Spinal cord (tissue), 10 donors: ENCODE data around the gene TRIM43. TPM values are rescaled to one million over a fixed set of nuclear protein-coding genes. Genes with fewer than 3 reads are reported as not detected.
"Not testable (repeated sequence)": the region's sequence is repeated elsewhere in the genome, so short reads cannot be mapped to it uniquely, and the experiment has no call there.

Source experiments
- DNase-seq, 6 donors: peaks; one replicate each; pipeline versions ENCODE4 v3.0.0 to v3.0.0-alpha.2; 2013 to 2015; ENCODE audit warnings: low spot score in 6 of 6, low read depth in 4 of 6
- H3K27ac ChIP-seq: one replicate; pipeline ENCODE4 v1.5.1; 2013; ENCODE audit warnings: low read depth, low read length, control low read depth
- H3K27me3 ChIP-seq: one replicate; pipeline ENCODE4 v1.6.1; 2013; ENCODE audit warnings: low read length; ENCODE audit not compliant: control insufficient read depth, insufficient read depth
- H3K36me3 ChIP-seq: one replicate; pipeline ENCODE4 v1.6.1; 2013; ENCODE audit warnings: low read length; ENCODE audit not compliant: control insufficient read depth, insufficient read depth
- H3K4me1 ChIP-seq: one replicate; pipeline ENCODE4 v1.6.1; 2013; ENCODE audit warnings: low read length; ENCODE audit not compliant: control insufficient read depth, insufficient read depth
- H3K4me3 ChIP-seq: one replicate; pipeline ENCODE4 v1.5.1; 2013; ENCODE audit warnings: low read depth, low read length, control low read depth
- H3K9me3 ChIP-seq: one replicate; pipeline ENCODE4 v1.6.1; 2013; ENCODE audit warnings: low read length; ENCODE audit not compliant: control insufficient read depth, insufficient read depth
- WGBS: methylation state at CpG from one replicate; pipeline ENCODE4 v1.1.5; 2013; ENCODE audit warnings: missing lambda C conversion rate; ENCODE audit not compliant: insufficient coverage; 5-methylcytosine and 5-hydroxymethylcytosine counted together
- long read RNA-seq, 4 donors: transcript quantifications; one replicate each; lab custom pipeline, GENCODE V29; 2026
- polyA plus RNA-seq, 2 donors: library from polyadenylated mRNA; unstranded; fragments of 120-200 nt; gene quantifications; one replicate each; pipeline ENCODE4 v1.2.1, GENCODE V29; 2013; ENCODE audit not compliant: insufficient read length in 2 of 2
- total RNA-seq, 2 donors: library from RNA; depleted of rRNA in 1 of 2; stranded (reverse); fragments of 120-200 nt in 1 of 2; fragments of >200 nt in 1 of 2; gene quantifications; one replicate each; pipeline versions ENCODE4 v1.2.3 to v1.2.4, GENCODE V29; 2013 to 2014
- donor health status: healthy.

Gene TRIM43
- total RNA-seq: under 1 TPM in 1 of 2 donors, not detected in 1; 0.59 TPM
- polyA plus RNA-seq: not detected
- long read RNA-seq, donor 1: 0 reads
- long read RNA-seq, donor 2: 0 reads
- long read RNA-seq, donor 3: 0 reads
- long read RNA-seq, donor 4: 0 reads

- not testable (repeated sequence) for DNase-seq
These were observed at the start of gene TRIM43 for GRCh38 chr2:95591701-95592100. Gene TRIM43 (plus strand): TSS chr2:95592001. CDS start chr2:95594024, 2,023 bp downstream.

DNA sequence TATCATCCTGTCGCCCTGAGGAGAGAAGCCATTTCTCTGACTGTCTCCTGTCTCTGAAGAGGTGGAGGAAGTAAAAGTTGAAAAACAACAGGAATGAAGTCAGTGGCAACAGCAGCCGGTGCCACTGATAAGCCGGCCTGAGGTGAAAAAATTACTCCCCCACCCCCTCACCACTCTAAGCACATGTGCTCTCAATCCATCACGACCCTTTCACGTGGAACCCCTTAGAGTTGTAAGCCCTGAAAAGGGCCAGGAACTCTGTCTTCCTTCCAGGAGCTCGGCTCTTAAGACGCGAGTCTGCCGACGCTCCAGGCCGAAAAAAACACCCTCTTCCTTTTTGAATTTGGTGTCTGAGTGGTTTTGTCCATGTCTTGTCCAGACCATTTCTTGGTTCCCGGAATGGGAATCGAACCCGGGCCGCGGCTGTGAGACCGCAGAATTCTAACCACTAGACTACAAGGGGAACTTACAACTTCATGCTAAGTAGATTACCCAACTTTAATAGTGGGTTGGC is 40.7 kb upstream of the TRIM43 start:
- 97% methylated on average over 10 of the region's 17 CpGs for WGBS
- Histone ChIP-seq H3K9me3 (no peaks in the 10 kb centered on the region), H3K36me3 (no peaks in the 10 kb centered on the region), H3K27me3 (no peaks in the 10 kb centered on the region), H3K4me3 (no peak overlapping the region), H3K27ac (no peak overlapping the region), H3K4me1 (no peaks in the 10 kb centered on the region)
- no peak for DNase-seq

More at GRCh38 chr2:95591701-95592100, at the start of gene TRIM43:
- H3K36me3 ChIP-seq, H3K27ac ChIP-seq, H3K4me1 ChIP-seq, H3K27me3 ChIP-seq, H3K4me3 ChIP-seq, H3K9me3 ChIP-seq: not testable (repeated sequence)
- WGBS: no CpG with 5 or more reads among the region's 4 CpGs

DNA sequence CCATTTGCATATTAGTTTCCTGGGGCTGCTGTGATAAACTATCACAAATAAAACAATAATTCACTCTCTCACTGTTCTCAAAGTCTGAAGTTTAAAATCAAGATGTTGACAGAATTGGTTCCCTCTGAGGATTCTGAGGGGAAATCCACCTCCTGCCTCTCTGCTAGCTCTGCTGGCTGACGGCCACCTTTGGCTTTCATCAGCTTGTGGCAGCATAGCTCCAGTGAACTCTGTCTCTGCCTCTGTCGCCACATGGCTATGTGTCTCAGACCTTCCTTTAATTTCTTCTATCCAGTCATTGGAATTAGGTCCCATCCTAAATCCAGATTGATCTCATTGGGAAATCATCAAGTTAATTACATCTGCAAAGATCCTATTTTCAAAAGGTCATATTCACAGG is 38.9 kb upstream of the TRIM43 start:
- Histone ChIP-seq H3K27me3 (no peaks in the 10 kb centered on the region), H3K4me3 (no peak overlapping the region), H3K36me3 (no peaks in the 10 kb centered on the region), H3K4me1 (no peaks in the 10 kb centered on the region), H3K9me3 (no peaks in the 10 kb centered on the region), H3K27ac (no peak overlapping the region)
- DNase-seq: peak in 5 of 6 donors; percentile 2 to 59 (median 10)
- WGBS: 40% methylated on average over 2 of the region's 2 CpGs

GRCh38 chr2:95569170-95569569 is 22.6 kb upstream of the TRIM43 start:
- Histone ChIP-seq H3K36me3 (no peaks in the 10 kb centered on the region), H3K9me3 (no peaks in the 10 kb centered on the region), H3K27ac (no peak overlapping the region), H3K4me3 (no peak overlapping the region), H3K27me3 (peaks cover 2% of the 10 kb centered on the region), H3K4me1 (no peaks in the 10 kb centered on the region)
- WGBS: no CpG with 5 or more reads among the region's 2 CpGs
- DNase-seq: no peak

DNA sequence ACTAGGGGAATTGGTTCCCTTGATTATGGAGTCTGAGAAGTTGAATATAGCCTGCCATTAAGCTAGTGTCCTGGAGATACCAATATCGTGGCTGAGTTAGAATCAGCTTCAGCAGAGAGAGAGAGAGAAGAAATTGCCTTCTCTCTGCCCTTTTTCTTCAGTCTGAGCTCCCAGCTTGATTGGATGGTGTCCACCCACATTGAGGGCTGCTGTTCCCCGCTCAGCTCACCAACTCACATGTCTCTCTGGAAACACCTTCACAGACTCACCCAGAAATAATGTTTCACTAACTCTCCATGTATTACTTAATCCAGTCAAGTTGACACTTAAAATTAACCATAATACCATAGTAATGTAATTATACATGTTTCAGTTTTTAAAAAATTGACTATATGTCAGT is 17.9 kb upstream of the TRIM43 start:
- Histone ChIP-seq H3K36me3 (no peaks in the 10 kb centered on the region), H3K4me3 (no peak overlapping the region), H3K9me3 (no peaks in the 10 kb centered on the region), H3K4me1 (no peaks in the 10 kb centered on the region), H3K27ac (no peak overlapping the region), H3K27me3 (peaks cover under 1% of the 10 kb centered on the region)
- DNase-seq: no peak
- WGBS: 88% methylated on average over 1 of the region's 2 CpGs

DNA sequence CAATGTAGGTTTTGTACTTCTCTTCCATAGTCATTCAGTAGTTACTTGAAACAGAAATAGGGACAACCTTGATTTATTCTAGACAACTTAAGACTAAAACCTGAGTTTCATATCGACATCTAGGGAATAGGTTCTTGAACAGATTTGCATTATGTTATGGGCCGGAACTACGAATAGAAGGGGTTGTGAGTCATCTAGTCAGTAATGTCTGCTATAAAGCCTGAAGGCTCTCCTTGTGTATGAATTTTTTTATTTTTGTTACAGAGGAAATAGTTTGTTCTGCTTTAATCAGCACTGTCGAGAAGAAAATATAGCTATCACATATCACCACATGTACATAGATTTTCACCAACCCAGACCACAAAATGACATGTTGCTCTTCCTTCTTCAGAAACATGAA is 17.3 kb upstream of the TRIM43 start:
- Histone ChIP-seq H3K9me3 (no peaks in the 10 kb centered on the region), H3K36me3 (no peaks in the 10 kb centered on the region), H3K27ac (no peak overlapping the region), H3K4me1 (no peaks in the 10 kb centered on the region), H3K27me3 (no peaks in the 10 kb centered on the region), H3K4me3 (no peak overlapping the region)
- 89% methylated on average over 4 of the region's 4 CpGs for WGBS
- DNase-seq: no peak

DNA sequence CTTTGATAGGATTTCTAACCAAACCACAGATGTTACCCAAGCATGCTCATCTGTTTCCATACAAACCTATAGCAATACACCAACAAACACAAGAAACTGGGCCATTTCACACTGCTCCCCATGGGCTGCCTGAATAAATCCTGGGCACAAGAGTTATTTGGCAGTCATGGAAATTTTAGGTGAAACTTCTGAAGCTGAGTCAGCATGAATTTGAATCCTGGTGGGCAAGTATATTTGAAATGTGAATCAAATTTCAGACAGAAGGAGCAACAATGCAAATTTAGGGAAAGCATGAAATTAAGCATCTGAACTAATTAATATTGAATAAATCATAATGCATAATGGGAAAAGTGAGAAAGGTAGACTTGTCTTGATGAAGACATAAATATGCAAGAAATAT is 15.9 kb upstream of the TRIM43 start:
- Histone ChIP-seq H3K9me3 (no peaks in the 10 kb centered on the region), H3K27me3 (no peaks in the 10 kb centered on the region), H3K4me1 (no peaks in the 10 kb centered on the region), H3K36me3 (no peaks in the 10 kb centered on the region), H3K27ac (no peak overlapping the region), H3K4me3 (no peak overlapping the region)
- no peak for DNase-seq

- Histone ChIP-seq H3K4me3 (no peak overlapping the region), H3K9me3 (no peaks in the 10 kb centered on the region), H3K36me3 (no peaks in the 10 kb centered on the region), H3K27me3 (no peaks in the 10 kb centered on the region), H3K27ac (no peak overlapping the region), H3K4me1 (no peaks in the 10 kb centered on the region)
- no CpG with 5 or more reads among the region's 1 CpG for WGBS
- DNase-seq: no peak
These were observed 13.3 kb upstream of the TRIM43 start for GRCh38 chr2:95578539-95578938.

- not testable (repeated sequence) for H3K4me3 ChIP-seq, H3K9me3 ChIP-seq, H3K4me1 ChIP-seq, DNase-seq, H3K36me3 ChIP-seq, H3K27ac ChIP-seq, H3K27me3 ChIP-seq
- 100% methylated on average over 1 of the region's 4 CpGs for WGBS
These were observed 8.3 kb upstream of the TRIM43 start for GRCh38 chr2:95583545-95583944.

DNA sequence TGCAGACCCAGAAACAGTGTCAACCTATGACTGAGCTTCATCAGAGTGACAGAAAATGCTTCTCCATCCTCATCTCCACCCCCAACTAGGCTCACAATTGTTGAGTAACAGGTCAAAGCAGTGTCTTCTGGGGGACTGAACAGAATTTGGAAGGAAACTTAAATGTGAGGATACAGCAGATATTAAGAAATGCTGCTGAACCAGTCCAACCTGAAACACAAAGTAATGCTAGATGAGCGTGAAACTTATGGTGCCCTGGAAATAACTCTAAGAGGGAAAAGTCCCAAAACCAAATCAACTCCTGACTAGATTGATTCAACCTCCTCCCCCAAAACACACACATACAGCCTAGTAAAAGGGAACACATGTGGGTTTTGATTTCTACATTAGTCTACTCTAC is 7.5 kb upstream of the TRIM43 start:
- not testable (repeated sequence) for DNase-seq, H3K9me3 ChIP-seq, H3K27me3 ChIP-seq, H3K36me3 ChIP-seq, H3K4me1 ChIP-seq, H3K4me3 ChIP-seq, H3K27ac ChIP-seq
- WGBS: no CpG with 5 or more reads among the region's 1 CpG
